ENCODE measurements around the gene RBM4. TPM values are rescaled to one million over a fixed set of nuclear protein-coding genes. Genes with fewer than 3 reads are reported as not detected.

Gene RBM4
- total and polyA plus RNA-seq, 9 donors = 64.0 to 177 (median 121) TPM

DNA sequence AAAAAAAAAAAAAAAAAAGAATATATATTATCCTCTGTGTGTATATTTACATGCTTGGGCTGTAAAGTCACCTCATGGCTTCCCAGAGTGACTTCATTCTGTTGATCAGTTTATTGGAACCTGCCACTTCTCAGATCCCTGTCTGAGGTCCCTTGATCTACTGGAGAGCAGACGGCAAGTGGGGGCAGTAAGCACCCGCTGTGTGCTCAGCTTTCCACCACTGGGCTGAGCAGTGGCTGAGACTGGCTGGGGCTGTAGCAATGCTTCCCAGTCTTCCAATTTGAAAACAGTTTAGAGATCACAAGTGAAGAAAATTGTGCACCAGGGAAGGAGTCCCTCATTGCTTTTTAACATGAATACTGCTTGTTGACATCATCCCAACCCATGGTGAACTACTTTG, 46.1 kb downstream of the RBM4 start:
- no peak for DNase-seq

DNA sequence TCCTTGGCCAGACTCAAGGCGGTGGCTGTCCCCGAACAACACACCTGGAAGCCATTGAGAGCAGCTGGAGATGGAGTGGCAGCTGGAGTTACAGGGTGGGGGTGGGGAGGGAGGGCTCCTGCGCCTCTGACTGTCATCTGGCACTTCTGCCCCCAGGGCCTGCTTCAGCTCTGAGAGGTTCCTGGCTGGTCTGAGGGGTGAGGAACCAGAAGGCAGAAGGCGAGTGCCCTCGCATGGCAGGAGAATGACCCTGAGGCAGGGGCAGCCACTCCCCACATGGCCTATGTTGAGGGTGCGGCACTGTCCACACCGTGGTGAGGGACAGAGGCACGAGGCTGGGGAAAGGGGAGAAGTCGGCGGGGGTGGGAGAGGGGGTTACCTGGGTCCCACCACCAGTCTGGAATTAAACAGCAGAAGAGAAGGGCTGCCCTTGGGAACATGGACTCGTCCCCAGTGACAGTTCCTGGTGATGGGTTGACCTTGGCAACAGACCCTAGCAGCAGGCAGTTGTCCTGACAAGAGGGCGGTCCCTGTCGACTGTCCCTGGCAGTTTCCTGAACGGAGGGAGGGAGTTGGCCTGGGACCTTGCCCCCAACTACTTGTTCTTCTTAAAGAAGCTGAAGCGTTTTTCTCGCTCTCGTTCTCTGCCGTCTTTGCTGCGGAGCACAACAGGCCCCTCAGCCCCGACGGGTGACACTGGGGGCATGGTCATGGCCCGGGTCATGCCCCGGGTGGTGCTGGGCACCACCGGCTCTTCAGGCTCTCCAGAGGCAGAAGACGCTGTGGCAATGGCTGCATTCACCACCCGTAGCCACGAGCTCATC, 47.0 kb downstream of the RBM4 start:
- Histone ChIP-seq H3K4me1 (ENCODE audit: insufficient read depth) (no peaks in the 10 kb centered on the region), H3K36me3 (no peaks in the 10 kb centered on the region), H3K4me3 (no peak overlapping the region), H3K9me3 (no peaks in the 10 kb centered on the region), H3K27me3 (no peaks in the 10 kb centered on the region), H3K27ac (no peak overlapping the region)
- no peak for DNase-seq
- WGBS, 3 donors = 72 to 80% (median 76%) methylated on average over 27 of the region's 27 CpGs
- intact Hi-C loops (cut with DNase I) = loop anchor here in 2 of 4 donors (5.0 to 10.0 kb wide), 2 partner anchors 108 to 271 kb away; no protein-coding TSS in a partner anchor
- TF ChIP-seq, protein P1, sequence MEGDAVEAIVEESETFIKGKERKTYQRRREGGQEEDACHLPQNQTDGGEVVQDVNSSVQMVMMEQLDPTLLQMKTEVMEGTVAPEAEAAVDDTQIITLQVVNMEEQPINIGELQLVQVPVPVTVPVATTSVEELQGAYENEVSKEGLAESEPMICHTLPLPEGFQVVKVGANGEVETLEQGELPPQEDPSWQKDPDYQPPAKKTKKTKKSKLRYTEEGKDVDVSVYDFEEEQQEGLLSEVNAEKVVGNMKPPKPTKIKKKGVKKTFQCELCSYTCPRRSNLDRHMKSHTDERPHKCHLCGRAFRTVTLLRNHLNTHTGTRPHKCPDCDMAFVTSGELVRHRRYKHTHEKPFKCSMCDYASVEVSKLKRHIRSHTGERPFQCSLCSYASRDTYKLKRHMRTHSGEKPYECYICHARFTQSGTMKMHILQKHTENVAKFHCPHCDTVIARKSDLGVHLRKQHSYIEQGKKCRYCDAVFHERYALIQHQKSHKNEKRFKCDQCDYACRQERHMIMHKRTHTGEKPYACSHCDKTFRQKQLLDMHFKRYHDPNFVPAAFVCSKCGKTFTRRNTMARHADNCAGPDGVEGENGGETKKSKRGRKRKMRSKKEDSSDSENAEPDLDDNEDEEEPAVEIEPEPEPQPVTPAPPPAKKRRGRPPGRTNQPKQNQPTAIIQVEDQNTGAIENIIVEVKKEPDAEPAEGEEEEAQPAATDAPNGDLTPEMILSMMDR (IDR thresholded peaks at IDR 0.05) = no peak
- TF ChIP-seq POLR2A (IDR thresholded peaks at IDR 0.05) (no peak), EP300 (IDR thresholded peaks at IDR 0.05) (no peak)

More for the DNA sequence above, 46.1 kb downstream of the RBM4 start:
- H3K4me1 ChIP-seq (ENCODE audit: insufficient read depth) = no peaks in the 10 kb centered on the region
- H3K27me3 ChIP-seq = no peaks in the 10 kb centered on the region
- H3K27ac ChIP-seq = no peak overlapping the region
- TF ChIP-seq POLR2A (IDR thresholded peaks at IDR 0.05) (no peak), EP300 (IDR thresholded peaks at IDR 0.05) (no peak)
- TF ChIP-seq, protein P1 (IDR thresholded peaks at IDR 0.05) = no peak
- no peaks in the 10 kb centered on the region for H3K36me3 ChIP-seq
- no peaks in the 10 kb centered on the region for H3K9me3 ChIP-seq
- H3K4me3 ChIP-seq = no peak overlapping the region
- 90 to 95% (median 91%) methylated on average over 2 of the region's 2 CpGs for WGBS, 3 donors
- intact Hi-C loops (cut with DNase I) = loop anchor here in 2 of 4 donors (5.0 to 10.0 kb wide), 2 partner anchors 107 to 270 kb away; no protein-coding TSS in a partner anchor

DNA sequence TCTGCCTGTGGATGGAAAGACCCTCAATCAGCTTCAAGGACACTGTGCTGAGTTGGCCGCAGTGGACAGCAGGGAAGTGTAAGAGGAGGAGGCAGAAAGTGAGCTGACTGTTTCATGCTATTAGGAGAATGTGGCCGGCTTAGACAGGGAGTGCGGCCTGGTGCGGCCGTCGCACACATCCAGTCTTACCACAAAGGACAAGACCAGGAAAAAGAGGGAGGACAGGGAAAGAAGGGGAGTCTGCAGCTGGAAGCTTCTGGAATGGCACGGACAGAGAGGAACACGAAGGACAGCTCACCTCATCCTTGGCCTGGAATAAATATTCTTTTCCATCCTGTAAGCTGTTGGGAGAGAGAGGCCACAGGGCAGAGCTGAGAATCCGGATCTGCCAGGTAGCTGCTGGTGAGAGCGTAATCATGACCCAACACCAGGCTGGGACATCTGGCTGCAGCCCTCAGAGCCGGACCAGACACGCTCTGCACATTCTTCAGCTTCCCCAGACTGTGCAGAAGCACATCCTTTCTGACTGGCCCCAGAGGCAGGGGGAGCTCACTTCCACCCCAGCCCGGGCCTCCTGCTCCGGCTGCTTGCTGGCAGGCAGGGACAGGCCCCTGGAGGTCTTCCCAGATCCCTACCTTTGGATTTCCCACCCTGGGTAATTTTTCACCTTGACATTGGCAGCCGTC, 47.7 kb downstream of the RBM4 start:
- TF ChIP-seq, protein P1 (IDR thresholded peaks at IDR 0.05) = no peak
- TF ChIP-seq EP300 (IDR thresholded peaks at IDR 0.05) = no peak
- TF ChIP-seq POLR2A (IDR thresholded peaks at IDR 0.05) = no peak
- Histone ChIP-seq H3K4me3 (no peak overlapping the region), H3K27ac (no peak overlapping the region), H3K4me1 (ENCODE audit: insufficient read depth) (no peaks in the 10 kb centered on the region), H3K36me3 (no peaks in the 10 kb centered on the region), H3K27me3 (no peaks in the 10 kb centered on the region), H3K9me3 (no peaks in the 10 kb centered on the region)
- DNase-seq = no peak
- intact Hi-C loops (cut with DNase I) = loop anchor here in 2 of 4 donors (5.0 to 10.0 kb wide), 2 partner anchors 109 to 271 kb away; no protein-coding TSS in a partner anchor
- WGBS, 3 donors = 53 to 69% (median 58%) methylated on average over 15 of the region's 15 CpGs

DNA sequence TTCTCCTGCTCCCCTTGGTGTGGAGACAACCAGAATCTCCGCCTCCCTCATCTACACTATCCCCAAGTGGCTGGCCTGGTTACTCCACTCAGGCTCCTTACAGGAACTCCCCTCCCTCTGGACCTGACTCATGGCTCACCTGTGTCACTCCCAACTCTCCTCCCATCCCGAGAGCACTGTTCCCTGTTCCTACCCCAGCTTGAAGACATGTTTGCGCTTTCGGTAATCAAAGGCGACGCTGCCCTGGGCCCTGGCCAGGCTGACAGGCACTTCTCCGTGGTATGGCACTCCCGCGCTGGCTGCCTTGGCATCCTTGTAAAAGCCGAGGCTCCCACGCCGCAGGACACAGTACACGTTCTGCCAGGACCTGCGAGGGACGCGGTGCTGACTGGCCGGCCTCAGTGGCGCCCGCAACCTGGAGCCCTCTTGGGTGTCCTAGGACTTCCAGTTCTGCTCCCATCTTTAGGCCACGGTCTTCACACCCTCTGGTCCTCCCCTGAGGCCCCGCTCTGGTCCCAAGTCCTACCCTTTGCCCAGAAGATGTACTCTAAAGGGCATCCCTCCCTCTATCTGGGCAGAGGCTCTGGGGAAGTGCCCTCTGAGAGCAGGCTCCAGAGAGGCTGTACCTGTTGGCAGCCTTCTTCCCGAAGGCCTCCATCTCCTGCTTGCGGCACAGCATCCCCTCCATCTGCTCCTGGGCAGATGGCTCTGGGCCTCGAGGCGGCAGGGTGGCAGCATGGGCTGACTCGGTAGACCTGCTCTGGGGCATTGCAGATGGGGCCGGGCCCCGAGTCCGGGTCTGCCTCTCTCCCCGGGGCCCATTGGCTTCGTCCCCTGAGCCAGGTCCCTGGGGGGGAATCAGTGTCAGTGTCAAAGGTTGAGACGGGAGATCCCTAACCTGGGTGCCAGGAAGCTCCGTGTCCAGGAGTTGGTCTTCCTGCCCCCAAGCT, 48.6 kb downstream of the RBM4 start:
- H3K27ac ChIP-seq = no peak overlapping the region
- H3K4me1 ChIP-seq (ENCODE audit: insufficient read depth) = no peaks in the 10 kb centered on the region
- intact Hi-C loops (cut with DNase I) = loop anchor here in 2 of 4 donors (5.0 to 10.0 kb wide), 2 partner anchors 110 to 272 kb away; no protein-coding TSS in a partner anchor
- 92% methylated on average over 33 of the region's 33 CpGs for WGBS, 3 donors
- TF ChIP-seq, protein P1 (IDR thresholded peaks at IDR 0.05) = no peak
- TF ChIP-seq EP300 (IDR thresholded peaks at IDR 0.05) (no peak), POLR2A (IDR thresholded peaks at IDR 0.05) (no peak)
- H3K27me3 ChIP-seq = no peaks in the 10 kb centered on the region
- H3K9me3 ChIP-seq = no peaks in the 10 kb centered on the region
- no peaks in the 10 kb centered on the region for H3K36me3 ChIP-seq
- no peak for DNase-seq
- no peak overlapping the region for H3K4me3 ChIP-seq
